Mesodermal cell (in vitro differentiated cells): ENCODE measurements around the gene ANKRD29.
"Not testable (repeated sequence)": the region's sequence is repeated elsewhere in the genome, so short reads cannot be mapped to it uniquely, and the experiment has no call there.

Experiments used
- H3K27ac ChIP-seq: 2 replicates; pipeline ENCODE4 v1.7.0; 2013; ENCODE audit warnings: mild to moderate bottlenecking, low read depth, low read length, moderate library complexity; ENCODE audit not compliant: severe bottlenecking
- H3K36me3 ChIP-seq: 2 replicates; pipeline ENCODE4 v1.7.1; 2013; ENCODE audit warnings: mild to moderate bottlenecking, low read length, moderate library complexity; ENCODE audit not compliant: control insufficient read depth, insufficient read depth
- H3K4me1 ChIP-seq: one replicate; pipeline ENCODE4 v1.7.1; 2013; ENCODE audit warnings: mild to moderate bottlenecking, low read length; ENCODE audit not compliant: insufficient read depth, control insufficient read depth, poor library complexity, severe bottlenecking
- H3K4me3 ChIP-seq: 2 replicates; pipeline ENCODE4 v1.7.0; 2013; ENCODE audit warnings: low read length, control low read depth, mild to moderate bottlenecking; ENCODE audit not compliant: insufficient read depth, poor library complexity, severe bottlenecking; ENCODE audit errors: extremely low read depth
- H3K9me3 ChIP-seq: 2 replicates; pipeline ENCODE4 v1.7.1; 2013; ENCODE audit warnings: mild to moderate bottlenecking, low read length, moderate library complexity; ENCODE audit not compliant: control insufficient read depth
- WGBS, 2 experiments: methylation state at CpG; one replicate each; pipeline ENCODE4 v1.1.5; 2013; ENCODE audit warnings: missing lambda C conversion rate in 2 of 2; ENCODE audit not compliant: insufficient coverage in 2 of 2; 5-methylcytosine and 5-hydroxymethylcytosine counted together

The ANKRD29 gene

DNA sequence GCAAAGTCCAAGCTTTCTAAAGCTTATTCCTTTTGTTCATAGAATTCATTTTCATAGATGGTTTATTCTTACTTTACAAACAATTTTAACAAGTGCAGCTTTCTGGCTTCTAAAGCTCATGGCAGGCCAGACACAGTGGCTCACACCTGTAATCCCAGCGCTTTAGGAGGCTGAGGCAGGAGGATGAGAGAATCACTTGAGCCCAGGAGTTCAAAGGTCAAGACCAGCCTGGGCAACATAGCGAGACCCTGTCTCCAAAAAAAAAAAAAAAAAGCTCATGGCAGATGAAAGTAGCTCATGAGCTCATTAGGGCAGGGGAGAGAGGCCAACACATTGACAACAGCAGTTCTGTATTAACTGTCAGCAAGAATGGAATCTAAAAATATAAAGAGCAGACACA, 48.3 kb downstream of the ANKRD29 start:
- H3K36me3 ChIP-seq, result no peaks in the 10 kb centered on the region
- H3K27ac ChIP-seq, result no peak overlapping the region
- no peak overlapping the region for H3K4me3 ChIP-seq
- 86 to 90% methylated on average over 1 of the region's 2 CpGs for WGBS, 2 experiments
- no peaks in the 10 kb centered on the region for H3K9me3 ChIP-seq
- peaks cover 21% of the 10 kb centered on the region for H3K4me1 ChIP-seq

DNA sequence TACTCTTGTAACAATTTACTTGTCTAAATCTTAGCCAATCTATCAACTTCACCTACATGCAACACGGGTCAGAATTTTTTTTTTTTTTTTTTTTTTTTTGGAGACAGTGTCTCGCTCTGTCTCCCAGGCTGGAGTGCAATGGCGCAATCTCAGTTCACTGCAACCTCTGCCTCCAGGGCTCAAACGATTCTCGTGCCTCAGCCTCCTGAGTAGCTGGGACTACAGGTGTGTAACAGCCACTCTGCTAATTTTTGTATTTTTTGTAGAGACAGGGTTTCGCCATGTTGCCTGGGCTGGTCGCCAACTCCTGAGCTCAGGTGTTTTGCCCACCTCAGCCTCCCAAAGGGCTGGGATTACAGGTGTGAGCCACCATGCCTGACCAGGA, 49.6 kb downstream of the ANKRD29 start:
- not testable (repeated sequence) for H3K27ac ChIP-seq, H3K9me3 ChIP-seq, H3K36me3 ChIP-seq, H3K4me3 ChIP-seq
- H3K4me1 ChIP-seq, result peaks cover 18% of the 10 kb centered on the region
- 83 to 92% methylated on average over 5 to 6 of the region's 7 CpGs for WGBS, 2 experiments

- H3K4me1 ChIP-seq, result peaks cover 18% of the 10 kb centered on the region
- WGBS, 2 experiments, result 93 to 95% methylated on average over 6 of the region's 8 CpGs
- no peak overlapping the region for H3K27ac ChIP-seq
- no peak overlapping the region for H3K4me3 ChIP-seq
- no peaks in the 10 kb centered on the region for H3K9me3 ChIP-seq
- no peaks in the 10 kb centered on the region for H3K36me3 ChIP-seq
Measured at GRCh38 chr18:23612434-23613090, 50.1 kb downstream of the ANKRD29 start.

DNA sequence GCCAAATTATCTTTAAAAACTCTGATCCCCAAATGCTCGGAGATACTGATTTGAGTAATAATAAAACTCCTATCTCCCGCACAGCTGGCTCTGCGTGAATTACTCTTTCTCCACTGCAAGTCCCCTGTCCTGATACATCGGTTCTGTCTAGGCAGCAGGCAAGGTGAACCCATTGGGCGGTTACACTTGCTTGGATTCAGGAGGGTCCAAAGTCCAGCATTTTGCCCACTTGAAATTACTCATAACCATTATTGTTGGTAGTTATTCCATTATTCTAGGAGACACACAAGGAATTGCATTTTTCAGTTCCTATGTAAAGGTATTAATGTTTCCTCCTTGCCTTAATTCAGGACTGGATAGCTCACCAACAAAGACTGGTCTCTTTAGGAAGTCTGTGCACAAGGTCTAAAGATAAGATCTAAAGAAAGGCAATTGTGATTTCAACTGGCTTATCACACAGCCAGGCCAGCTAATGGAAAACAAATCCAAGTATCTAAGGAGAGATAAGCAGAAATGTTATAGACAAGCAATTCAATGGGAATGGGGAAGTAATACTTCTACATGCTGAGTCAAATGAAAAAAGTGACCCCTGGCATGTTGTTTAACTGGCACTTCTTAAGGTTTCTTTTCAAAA, 53.2 kb downstream of the ANKRD29 start:
- Histone ChIP-seq H3K4me1 (peaks cover 18% of the 10 kb centered on the region), H3K4me3 (no peak overlapping the region), H3K36me3 (no peaks in the 10 kb centered on the region), H3K9me3 (no peaks in the 10 kb centered on the region), H3K27ac (no peak overlapping the region)
- WGBS, 2 experiments, result 94 to 100% methylated on average over 4 to 5 of the region's 5 CpGs

DNA sequence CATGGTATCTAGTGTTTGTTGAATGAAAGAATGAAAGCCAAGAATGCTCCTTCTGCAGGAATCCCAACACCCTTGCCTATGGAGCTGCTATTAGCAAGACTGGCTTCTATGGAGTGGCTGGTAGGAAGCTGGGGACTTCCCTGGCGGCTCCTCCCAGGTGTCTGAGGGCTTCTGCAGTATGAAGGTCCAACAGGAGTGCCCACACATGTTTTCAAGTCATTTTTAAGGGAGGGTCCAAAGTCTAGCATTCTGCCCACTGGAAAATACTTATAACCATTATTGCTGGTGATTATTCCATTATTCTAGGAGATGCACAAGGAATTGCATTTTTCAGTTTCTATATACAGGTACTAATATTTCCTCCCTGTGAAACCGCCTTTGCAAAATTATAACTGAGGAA, 54.5 kb downstream of the ANKRD29 start:
- Histone ChIP-seq H3K27ac (no peak overlapping the region), H3K9me3 (no peaks in the 10 kb centered on the region), H3K36me3 (no peaks in the 10 kb centered on the region), H3K4me3 (no peak overlapping the region), H3K4me1 (peaks cover 18% of the 10 kb centered on the region)
- 100% methylated on average over 1 of the region's 2 CpGs; no CpG with 5 or more reads in 1 of the 2 experiments for WGBS, 2 experiments

DNA sequence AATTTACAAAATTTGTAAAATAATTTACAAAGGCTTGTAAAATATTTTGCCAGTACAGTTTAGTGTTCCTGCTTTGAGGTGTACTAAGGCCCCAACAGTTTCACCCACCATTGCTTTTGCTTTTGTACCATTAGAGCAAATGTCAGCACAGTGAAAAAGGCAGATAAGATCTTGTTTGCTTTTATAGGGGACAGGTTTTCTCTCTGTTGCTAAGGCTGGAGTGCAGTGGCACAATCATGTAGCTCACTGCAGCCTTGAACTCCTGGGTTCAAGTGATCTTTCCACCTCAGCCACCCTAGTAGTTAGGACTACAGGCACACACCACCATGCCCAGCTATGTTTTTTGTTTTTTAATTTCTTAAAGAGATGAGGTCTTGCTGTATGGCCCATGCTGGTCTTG, 56.8 kb downstream of the ANKRD29 start:
- Histone ChIP-seq H3K27ac (no peak overlapping the region), H3K9me3 (no peaks in the 10 kb centered on the region), H3K4me1 (peaks cover 8% of the 10 kb centered on the region), H3K36me3 (no peaks in the 10 kb centered on the region), H3K4me3 (no peak overlapping the region)

DNA sequence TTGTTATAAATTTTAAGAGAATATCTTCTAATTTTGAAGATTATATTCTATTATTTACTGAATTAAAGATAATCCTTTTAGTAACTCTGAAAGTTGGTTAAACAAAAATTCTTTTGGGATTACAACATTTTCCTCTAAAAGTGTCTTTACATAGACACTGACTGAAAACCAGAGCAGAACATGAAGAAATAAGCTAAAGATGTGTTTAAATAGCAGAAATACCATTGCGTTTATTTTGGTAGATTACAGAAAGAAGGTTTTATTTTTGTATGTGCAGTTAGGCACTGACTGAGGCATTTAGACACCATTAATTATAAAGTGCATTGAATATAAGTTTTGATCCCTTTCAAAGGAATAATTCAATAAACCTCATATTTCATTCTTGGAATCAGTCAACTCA, 62.9 kb downstream of the ANKRD29 start:
- H3K4me3 ChIP-seq, result no peak overlapping the region
- H3K4me1 ChIP-seq, result no peaks in the 10 kb centered on the region
- 100% methylated on average over 1 of the region's 1 CpG; no CpG with 5 or more reads in 1 of the 2 experiments for WGBS, 2 experiments
- no peaks in the 10 kb centered on the region for H3K36me3 ChIP-seq
- no peak overlapping the region for H3K27ac ChIP-seq
- no peaks in the 10 kb centered on the region for H3K9me3 ChIP-seq

GRCh38 chr18:23596183-23596582, 66.5 kb downstream of the ANKRD29 start:
- 82 to 92% methylated on average over 7 of the region's 7 CpGs for WGBS, 2 experiments
- Histone ChIP-seq H3K4me3 (no peak overlapping the region), H3K27ac (no peak overlapping the region), H3K36me3 (no peaks in the 10 kb centered on the region), H3K9me3 (no peaks in the 10 kb centered on the region), H3K4me1 (no peaks in the 10 kb centered on the region)

GRCh38 chr18:23595591-23595990, 67.1 kb downstream of the ANKRD29 start:
- WGBS, 2 experiments, result 80 to 83% methylated on average over 3 to 5 of the region's 7 CpGs
- Histone ChIP-seq H3K36me3 (no peaks in the 10 kb centered on the region), H3K4me3 (no peak overlapping the region), H3K4me1 (no peaks in the 10 kb centered on the region), H3K9me3 (no peaks in the 10 kb centered on the region), H3K27ac (no peak overlapping the region)

DNA sequence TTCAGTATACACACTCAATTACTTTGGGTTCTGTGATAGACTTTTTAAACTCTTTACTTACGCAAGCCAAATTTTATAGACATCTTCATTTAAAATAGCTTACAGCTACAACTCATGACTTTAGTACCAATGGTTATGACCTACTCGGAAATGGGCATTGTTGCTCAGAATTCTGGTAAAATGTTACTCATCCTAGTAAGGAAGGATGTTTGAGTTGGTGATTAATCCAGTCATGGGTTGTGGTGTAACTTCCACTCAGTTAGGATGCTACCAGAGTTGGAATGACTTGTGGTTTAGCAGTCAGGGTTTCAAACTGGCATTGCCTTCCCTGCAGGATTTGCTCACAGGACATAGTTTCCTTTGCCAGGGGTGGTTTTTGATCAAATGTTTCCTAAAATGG, 69.0 kb downstream of the ANKRD29 start:
- H3K27ac ChIP-seq, result no peak overlapping the region
- H3K4me1 ChIP-seq, result no peaks in the 10 kb centered on the region
- no CpG with 5 or more reads among the region's 2 CpGs for WGBS, 2 experiments

GRCh38 chr18:23592911-23593310, 69.8 kb downstream of the ANKRD29 start:
- H3K9me3 ChIP-seq, result no peaks in the 10 kb centered on the region
- WGBS, 2 experiments, result 83 to 95% methylated on average over 2 of the region's 2 CpGs
- H3K4me3 ChIP-seq, result no peak overlapping the region
- H3K36me3 ChIP-seq, result no peaks in the 10 kb centered on the region
- peaks cover under 1% of the 10 kb centered on the region for H3K4me1 ChIP-seq
- no peak overlapping the region for H3K27ac ChIP-seq

More for the DNA sequence above, 69.0 kb downstream of the ANKRD29 start:
- no peaks in the 10 kb centered on the region for H3K36me3 ChIP-seq
- no peak overlapping the region for H3K4me3 ChIP-seq
- H3K9me3 ChIP-seq, result no peaks in the 10 kb centered on the region
